HuH-7 (cell line): ENCODE measurements around the gene COMMD1.
"Not testable (repeated sequence)": the region's sequence is repeated elsewhere in the genome, so short reads cannot be mapped to it uniquely, and the experiment has no call there.

Experiments
- DNase-seq: peaks from one replicate; pipeline ENCODE4 v3.0.0; 2011; ENCODE audit warnings: low spot score

Gene COMMD1

DNA sequence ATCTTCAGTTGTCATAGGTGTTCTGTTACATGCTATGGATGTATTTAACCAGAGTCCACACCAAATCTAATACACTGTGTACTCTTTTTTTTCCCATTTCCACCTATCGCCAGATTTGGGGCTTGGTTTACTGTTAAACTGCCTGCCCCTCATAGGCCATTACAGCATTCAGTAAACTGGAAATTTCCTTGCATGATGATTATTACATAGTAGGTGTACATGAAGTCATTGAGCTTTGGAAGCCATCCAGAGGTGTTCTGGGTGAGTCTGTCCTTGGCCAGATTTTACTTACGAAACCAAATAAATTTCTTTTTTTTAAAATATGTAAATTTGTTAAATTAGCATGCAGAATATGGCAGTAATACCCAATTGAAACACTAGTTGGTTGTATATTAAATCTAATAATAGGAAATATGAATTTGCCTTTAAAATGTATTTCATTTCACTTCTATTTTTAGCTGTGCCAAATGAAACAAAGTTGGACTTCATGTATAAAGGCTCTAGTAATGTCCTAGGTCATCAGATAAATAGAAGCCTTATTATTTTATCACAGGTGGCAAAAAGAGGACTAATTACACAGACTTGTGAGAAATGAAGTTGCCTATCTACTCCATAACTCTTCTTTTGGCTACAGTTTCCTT lies 60.7 kb downstream of the COMMD1 start:
- no peak for DNase-seq

DNA sequence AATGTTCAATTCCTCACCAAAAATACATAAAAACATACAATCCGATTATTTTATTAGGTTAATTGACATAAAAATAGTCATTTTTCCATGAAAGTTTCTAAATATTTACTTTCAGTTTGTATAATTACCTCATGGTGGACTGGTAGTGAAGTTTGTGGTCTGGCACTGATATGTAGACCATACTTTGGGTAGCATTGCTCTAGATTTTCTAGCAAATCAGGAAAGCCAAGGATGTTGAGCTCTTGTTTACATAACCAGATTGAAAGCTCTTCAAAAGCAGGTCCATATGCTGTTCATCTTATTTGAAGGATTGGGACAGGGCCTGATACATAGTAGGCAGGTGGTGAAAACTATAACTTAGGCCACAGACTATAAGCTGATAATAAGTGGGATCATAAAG lies 61.8 kb downstream of the COMMD1 start:
- DNase-seq, result no peak

DNA sequence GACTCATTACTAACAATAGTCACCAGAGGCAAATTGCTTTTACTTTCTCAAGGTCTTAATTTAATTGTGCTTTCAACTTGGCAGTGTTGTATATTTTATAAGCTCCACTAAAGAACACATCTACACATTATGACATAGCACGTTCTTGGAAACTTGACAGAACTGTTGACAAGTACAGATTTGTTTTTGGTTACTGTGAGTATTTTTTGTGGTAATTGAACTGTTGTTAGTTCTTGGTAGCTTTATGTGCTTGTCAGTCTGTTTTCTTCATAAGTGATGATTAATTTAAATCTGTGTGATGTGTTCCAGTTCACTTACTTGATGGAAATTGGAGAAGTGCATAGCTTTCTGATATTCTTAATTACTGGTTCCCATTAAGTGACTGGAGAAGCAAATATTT lies 63.9 kb downstream of the COMMD1 start:
- DNase-seq, result no peak

DNA sequence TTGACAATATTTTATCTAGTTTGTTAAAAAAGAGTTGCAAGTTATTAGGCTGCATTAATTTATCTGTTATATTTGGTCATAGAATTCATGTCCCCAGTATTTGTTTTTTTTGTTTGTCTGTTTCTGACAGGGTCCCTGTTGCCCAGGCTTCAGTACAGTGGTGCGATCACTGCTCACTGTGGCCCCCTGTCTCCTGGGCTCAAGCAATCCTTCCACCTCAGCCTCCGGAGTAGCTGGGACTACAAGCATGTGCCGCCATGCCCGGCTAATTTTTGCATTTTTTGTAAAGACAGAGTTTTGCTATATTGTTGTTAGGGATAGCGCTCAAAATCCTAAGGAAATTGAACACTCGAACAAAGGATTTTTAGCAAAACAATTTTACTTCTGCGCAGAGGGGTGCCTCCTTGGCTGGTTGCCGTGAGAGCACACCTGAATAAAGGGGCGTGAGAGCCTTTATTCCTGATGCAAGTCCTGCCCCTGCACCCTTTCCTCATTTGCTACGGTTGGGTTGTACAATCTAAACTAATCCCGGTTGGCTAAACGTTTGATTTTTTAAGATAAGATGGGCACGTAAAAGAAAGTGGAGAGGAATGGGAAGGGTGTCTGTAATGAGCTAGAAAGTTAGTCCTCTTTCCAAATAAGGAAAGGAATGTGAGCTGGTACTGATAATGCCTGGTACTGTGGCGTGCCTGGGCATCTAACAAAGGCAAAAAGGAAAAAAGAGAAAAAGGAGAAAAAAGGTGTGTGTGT lies 65.5 kb downstream of the COMMD1 start:
- DNase-seq, result no peak

DNA sequence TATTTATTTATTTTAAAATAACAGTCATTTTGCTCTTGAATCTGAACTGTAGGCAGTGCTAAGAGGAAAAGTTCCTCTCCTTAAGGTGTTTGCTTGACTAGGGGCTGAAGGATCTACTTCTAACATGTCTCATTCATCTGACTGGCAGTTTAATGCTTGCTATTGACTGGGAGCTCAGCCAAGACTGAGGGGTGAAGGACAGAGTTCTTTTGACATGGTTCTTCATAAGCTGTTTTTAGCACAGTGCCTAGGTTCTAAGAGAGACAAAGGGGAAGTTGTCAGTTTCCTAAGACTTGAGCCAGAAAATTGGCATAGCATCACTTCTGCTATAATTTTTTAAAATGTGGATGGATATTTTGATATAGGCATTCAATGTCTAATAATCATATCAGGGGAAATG lies 73.0 kb downstream of the COMMD1 start:
- no peak for DNase-seq

DNA sequence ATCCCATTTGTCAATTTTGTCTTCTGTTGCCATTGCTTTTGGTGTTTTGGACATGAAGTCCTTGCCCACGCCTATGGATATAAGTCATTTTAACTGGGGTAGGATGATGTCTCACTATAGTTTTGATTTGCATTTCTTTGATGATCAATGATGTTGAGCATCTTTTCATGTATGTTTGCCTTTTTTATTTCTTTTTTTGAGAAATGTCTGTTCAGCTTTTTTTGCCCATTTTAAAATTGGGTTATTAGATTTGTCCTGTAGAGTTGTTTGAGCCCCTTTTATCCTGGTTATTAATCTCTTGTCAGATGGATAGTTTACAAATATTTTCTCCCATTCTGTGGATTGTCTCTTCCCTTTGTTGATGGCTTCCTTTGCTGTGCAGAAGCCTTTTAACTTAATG lies 75.3 kb downstream of the COMMD1 start:
- no peak for DNase-seq

DNA sequence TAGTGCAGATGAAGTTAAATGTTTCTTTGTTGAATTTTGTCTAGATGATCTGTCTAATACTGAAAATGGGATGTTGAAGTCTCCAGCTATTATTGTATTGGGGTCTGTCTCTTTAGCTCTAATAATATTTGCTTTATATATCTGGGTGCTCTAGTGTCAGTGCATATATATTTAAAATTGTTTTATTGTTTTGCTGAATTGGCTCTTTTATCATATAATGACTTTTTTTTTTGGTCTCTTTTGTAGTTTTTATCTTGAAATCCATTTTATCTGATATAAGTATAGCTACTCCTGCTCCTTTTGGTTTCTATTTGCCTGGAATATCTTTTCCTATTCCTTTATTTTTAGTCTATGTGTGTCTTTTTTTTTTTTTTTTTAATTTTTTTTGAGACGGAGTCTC lies 79.2 kb downstream of the COMMD1 start:
- DNase-seq, result no peak

DNA sequence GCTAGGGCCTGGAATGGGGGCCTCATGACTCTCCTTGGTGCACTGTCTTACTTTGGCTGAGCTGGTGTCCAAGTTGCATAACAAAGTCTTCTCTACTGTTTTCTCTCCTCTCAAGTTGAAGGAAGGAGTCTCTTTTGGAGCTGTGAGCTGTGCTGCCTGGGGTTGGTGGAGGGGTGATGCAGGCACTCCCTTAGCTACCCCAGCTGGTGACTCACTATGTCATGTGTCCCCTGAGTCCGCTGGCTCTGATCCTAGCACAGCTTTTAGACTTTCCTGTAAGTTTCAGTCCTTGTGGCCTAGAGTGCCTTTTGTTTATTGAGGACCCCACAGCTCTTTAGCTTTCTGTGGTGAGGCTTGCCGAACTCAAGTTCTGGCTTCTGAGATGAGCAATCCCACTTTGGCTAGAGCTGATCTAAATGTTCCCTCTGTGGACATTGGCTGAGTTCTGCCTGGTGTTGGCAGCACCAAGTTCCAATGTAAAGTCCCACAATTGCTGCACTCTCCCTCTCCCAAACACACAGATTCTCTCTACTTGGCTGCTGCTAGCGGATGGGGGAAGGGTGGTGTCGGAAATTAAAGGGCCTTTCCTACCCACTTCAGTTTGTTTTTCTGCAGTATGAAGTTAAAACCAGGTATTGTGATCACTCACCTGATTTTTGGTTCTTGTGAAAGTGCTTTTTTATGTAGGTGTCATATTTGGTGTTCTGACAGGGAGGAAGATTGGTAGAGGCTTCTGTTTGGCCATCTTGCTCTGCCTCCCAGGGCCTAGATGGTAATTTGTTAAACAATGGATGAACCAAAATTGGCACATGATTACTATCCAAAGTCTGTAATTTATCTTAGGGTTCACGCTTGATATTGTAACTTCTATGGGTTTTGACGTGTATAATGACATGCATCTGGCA lies 83.2 kb downstream of the COMMD1 start:
- no peak for DNase-seq

DNA sequence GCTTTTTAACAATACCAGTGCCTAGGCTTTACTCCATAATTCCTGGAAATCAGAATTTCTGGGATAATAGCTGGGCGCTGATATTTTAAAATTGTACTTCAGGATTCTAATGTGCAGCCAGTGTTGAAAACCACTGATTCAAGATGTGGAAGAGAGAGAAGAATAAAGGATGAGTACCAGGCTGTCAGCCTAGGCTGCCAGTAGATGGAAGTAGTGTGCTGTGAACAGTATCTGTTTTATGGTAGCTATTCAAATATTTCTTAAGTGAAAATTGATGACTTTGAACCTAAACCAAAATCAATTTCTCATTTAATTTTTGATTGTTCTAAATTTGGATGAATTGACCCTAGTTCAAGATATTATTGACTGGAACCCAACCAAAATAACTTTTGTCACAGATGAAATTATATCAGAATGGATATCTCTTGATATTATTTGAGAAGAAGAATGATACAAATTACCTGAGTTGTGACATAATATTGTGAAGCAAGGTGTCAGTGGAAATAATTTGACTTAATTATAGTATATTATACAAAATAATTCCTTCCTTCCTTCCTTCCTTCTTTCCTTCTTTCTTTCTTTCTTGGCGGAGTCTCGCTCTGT lies 88.0 kb downstream of the COMMD1 start:
- DNase-seq, result peak; percentile 40

DNA sequence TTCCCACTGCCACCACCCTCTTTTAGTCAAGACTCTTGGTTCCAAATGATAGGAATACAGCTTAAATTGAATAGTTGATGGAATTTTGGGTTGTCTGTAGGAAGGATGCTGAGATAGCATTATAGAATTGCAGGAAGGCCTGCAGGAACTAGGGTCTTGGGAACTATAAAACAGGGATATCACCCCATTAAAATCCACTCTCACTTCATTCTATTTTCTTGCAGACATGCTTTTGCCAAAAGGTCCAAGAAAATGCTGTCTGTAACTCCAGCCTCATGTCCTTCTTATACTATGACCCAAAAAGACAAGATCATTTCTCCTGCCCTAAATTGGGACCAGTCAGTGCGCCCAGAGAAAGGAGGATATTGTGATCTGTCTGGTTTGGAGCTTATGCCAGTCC lies 89.1 kb downstream of the COMMD1 start:
- no peak for DNase-seq

DNA sequence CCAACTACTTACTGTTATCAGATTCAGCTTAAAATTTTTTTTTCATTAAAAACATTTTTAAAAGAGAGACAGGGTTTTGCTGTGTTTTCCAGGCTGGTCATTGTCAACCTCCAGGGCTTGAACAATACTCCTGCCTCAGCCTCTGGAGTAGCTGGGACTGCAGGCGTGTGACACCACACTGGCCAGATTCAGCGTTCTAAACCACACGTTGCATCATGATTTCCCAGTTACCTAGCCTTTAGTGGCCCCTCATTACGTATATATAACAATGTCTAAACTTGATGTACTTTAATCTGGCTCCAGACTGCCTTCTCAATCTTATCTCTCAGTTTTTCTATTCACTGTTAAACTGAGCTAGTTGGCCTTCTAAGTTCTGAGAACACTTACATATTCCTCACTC lies 89.6 kb downstream of the COMMD1 start:
- DNase-seq, result no peak

DNA sequence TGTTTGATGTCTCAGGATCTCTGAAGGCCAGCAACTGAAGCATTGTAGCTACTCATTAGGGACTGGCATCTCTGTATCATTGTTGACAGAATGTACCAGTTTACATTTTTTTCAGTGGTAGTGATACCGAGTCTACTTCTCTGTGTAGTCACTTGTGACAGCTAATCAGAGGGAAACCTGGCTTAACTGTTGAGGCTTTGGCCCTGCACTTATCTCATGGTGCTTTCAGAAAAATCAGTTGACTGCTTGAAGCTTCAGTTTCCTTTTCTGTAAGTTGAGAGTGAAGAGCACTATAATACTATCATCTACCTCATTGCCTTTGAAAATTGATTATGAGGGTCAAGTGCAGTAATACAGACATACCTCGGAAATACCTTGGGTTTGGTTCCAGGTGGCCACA lies 90.0 kb downstream of the COMMD1 start:
- DNase-seq, result no peak

DNA sequence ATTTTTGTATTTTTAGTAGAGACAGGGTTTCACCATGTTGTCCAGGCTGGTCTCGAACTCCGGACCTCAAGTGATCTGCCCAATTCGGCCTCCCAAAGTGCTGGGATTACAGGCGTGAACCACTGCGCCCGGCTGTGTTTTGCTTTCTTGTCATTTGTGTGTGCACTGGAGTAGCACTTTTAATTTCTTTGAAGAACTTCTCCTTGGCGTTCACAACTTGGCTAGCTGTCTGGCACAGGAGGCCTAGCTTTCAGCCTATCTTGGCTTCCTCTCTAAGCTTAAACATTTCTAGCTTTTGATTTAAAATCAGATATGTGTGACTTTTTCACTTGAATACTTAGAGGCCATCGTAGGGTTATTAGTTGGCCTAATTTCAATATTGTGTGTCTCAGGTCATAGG lies 93.0 kb downstream of the COMMD1 start:
- no peak for DNase-seq

DNA sequence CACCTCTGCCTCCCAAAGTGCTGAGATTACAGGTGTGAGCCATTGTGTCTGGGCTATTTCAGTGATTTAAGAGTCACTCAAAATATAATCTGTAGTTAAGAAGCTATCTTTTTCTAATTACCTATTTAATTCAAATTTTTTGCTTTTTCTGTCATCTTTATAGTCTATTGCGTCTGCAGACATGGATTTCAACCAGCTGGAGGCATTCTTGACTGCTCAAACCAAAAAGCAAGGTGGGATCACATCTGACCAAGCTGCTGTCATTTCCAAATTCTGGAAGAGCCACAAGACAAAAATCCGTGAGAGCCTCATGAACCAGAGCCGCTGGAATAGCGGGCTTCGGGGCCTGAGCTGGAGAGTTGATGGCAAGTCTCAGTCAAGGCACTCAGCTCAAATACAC lies 95.1 kb downstream of the COMMD1 start:
- DNase-seq, result no peak

DNA sequence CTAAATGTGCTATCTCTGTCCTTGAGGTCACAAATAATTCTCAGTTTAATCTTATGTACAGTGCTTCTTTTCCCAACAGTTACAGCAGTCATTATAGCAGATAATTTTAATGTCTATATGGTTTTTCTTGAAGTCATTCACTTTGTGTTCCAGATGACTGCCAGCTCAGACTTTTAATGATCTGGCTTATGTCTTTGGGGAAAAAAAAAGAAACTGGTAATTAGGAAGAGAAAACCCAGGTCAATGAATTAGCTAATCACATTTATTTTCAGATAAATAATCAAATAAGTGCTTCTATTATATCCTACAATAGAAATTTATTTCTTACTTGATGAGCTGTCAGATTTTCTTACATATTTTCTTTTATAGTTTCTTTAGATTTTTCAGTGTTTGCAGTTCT lies 96.0 kb downstream of the COMMD1 start:
- no peak for DNase-seq

DNA sequence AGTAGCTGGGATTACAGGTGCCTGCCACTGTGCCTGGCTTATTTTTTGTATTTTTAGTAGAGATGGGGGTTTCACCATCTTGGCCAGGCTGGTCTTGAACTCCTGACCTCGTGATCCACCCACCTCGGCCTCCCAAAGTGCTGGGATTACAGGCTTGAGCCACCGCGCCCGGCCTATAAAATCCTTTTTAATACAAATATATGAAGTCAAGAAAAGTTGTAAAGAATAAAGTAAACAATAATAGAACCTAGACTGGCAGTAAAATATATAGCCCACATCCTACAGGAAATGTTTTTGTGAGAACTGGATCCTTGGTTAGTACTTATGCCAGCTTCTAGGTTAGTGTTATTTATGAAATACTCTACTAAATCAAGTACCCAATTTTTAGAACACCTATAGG lies 99.0 kb downstream of the COMMD1 start:
- not testable (repeated sequence) for DNase-seq

DNA sequence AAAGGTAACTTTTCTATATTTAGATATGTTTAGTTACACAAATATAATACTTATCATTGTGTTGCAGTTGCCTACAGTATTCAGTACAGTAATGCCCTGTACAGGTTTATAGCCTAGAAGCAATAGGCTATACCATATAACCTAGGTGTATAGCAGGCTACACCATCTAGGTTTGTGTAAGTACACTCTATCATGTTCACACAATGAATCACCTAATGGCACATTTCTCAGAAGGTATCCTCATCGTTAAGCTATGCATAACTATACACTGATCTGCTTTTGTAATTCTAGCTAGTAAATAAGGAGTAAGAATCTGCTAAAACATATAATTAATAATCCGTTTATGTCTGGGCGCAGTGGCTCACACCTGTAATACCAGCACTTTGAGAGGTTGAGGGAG lies 102.1 kb downstream of the COMMD1 start:
- no peak for DNase-seq

DNA sequence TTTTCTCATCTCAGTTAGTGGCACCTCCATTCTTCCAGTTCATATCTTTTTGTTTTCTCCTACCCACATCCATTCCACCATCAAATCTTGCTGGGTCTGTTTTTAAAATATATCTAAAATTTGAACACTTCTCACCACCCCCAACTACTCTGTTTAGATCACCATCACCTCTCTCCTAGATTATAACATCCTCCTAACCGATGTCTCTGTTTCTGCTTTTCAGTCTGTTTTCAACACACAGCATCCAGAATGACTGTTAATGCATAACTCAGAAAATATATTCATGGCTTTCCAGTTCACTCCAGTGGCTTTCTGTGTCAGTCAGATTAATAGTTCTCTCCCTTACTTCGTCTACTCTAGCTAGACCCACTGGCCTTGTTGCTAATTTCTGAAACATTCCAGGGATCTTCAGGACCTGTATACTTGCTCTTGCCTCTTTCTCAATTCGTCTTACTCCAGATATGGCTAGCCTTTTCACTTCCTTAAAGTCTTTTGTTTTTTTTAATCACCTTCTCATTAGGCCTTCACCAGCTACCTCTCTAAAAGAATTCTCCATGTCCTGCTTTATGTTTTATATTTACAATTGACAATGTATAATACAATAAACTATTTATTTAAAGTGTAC lies 105.3 kb downstream of the COMMD1 start:
- no peak for DNase-seq

DNA sequence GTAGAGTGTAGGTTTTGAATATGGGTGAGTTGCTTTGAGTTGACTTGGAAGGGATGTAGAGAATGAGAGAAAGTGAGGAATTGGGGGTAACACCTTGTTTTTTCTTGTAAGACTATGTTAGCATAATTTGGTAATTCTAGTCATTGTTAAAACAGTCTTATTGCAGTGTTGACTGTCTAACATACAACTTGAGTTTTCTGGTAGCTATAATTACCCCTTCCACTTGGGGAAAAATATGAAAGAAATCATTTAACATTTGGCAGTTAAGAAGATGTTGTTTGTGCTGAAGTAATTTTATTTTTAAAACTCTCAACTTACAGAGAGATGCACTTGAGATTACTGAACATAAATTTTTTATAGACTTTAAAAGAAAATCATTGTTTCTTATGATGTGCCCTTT lies 108.2 kb downstream of the COMMD1 start:
- DNase-seq, result no peak

DNA sequence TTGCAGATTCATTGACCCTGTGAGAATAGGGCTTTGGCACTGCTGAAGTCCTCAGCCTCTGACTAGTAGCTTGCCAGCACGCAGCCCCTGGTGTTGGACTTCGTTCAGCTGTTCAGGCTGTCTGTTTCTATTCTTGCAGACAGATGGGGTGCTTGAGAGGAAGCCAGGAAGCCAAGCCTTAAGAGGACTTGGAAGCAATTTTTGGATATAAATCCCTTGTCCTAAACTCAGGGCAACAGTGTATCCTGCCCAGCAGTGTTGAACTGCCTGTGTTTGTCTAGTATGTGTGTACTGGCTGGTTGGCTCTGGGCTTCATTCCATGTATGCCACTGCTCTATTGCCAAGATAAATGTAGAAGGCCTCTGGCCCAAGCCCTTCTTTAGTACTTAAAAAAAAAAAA lies 108.6 kb downstream of the COMMD1 start:
- DNase-seq, result peak; percentile 29

DNA sequence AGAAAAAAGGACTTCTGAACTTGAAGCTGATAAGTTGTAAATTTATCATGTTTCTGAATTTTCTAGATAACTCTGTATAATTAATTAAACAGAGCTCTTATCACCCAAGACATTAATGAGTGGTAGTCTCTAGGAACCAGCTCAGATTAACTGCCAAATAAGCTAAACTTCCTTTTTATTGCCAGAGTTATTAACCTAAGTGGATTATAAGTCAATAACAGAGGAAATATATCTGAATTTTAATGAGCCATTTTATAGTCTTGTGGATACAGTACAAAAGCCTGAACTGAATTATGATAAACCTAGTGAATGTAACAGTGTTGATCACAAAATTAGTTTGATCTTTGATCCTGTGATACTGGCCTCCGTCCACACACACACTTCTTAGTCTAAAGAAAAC lies 111.5 kb downstream of the COMMD1 start:
- DNase-seq, result no peak

DNA sequence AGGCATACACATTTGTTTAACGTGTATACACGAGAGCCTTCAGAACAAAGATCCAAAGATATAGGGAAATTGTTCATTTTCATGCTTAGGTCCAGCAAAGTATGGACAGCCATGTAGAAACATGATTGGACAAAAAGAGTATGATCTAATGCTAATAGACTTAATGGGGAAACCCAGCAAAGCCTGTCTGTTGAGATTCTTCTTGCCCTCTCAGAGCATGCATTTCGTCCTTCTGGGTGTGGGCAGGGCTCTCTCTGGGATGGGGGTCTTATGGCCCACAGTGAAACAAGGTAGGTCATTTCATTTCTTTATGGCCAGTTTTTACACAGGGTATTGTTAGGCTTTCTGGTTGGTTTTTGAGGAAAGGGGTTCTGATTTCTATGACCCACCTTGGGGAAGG lies 124.4 kb downstream of the COMMD1 start:
- no peak for DNase-seq
